ENCODE results near the gene CCDC186.

DNA sequence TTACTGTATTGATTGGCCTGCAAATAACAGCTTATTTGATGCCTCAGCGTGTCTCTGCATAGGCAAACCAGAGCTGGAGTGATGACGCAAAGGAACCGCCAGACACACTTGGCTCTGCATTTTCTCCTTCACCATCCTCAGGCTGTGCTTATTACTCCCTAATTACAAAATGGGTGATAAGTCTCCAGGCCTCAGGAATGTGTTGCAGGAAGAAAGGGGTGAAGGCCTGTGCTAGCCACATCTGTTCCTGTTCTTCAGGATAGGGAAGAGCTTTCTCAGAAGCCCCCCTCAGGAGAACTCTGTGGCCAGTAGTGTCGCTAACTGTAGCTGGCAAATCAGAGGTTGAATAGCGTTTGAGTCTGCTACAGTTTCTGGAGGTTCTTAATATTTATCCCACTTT is 10.3 kb upstream of the CCDC186 start:
- TF ChIP-seq, protein P1, sequence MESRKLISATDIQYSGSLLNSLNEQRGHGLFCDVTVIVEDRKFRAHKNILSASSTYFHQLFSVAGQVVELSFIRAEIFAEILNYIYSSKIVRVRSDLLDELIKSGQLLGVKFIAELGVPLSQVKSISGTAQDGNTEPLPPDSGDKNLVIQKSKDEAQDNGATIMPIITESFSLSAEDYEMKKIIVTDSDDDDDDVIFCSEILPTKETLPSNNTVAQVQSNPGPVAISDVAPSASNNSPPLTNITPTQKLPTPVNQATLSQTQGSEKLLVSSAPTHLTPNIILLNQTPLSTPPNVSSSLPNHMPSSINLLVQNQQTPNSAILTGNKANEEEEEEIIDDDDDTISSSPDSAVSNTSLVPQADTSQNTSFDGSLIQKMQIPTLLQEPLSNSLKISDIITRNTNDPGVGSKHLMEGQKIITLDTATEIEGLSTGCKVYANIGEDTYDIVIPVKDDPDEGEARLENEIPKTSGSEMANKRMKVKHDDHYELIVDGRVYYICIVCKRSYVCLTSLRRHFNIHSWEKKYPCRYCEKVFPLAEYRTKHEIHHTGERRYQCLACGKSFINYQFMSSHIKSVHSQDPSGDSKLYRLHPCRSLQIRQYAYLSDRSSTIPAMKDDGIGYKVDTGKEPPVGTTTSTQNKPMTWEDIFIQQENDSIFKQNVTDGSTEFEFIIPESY (IDR thresholded peaks at IDR 0.05; ENCODE audit: borderline replicate concordance, low read depth) = no peak
- TF ChIP-seq SMC3 (IDR thresholded peaks at IDR 0.05; ENCODE audit: low read depth, low read length) (no peak), SIN3A (IDR thresholded peaks at IDR 0.05; ENCODE audit: borderline replicate concordance, low read depth, low read length) (no peak), POLR2AphosphoS5 (IDR thresholded peaks at IDR 0.05; ENCODE audit: low read depth, low read length) (no peak), JUND (IDR thresholded peaks at IDR 0.05) (no peak), RCOR1 (IDR thresholded peaks at IDR 0.05; ENCODE audit: low read length) (no peak), MEF2A (IDR thresholded peaks at IDR 0.05; ENCODE audit: borderline replicate concordance, low read depth) (no peak), TAF1 (IDR thresholded peaks at IDR 0.05; ENCODE audit: borderline replicate concordance, low read depth, low read length) (no peak), EZH2phosphoT487 (IDR thresholded peaks at IDR 0.05; ENCODE audit: borderline replicate concordance, low read depth) (no peak)
- TF ChIP-seq, protein P2, sequence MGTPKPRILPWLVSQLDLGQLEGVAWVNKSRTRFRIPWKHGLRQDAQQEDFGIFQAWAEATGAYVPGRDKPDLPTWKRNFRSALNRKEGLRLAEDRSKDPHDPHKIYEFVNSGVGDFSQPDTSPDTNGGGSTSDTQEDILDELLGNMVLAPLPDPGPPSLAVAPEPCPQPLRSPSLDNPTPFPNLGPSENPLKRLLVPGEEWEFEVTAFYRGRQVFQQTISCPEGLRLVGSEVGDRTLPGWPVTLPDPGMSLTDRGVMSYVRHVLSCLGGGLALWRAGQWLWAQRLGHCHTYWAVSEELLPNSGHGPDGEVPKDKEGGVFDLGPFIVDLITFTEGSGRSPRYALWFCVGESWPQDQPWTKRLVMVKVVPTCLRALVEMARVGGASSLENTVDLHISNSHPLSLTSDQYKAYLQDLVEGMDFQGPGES (IDR thresholded peaks at IDR 0.05; ENCODE audit: low read depth, low read length) = no peak
- TF ChIP-seq, protein P3, sequence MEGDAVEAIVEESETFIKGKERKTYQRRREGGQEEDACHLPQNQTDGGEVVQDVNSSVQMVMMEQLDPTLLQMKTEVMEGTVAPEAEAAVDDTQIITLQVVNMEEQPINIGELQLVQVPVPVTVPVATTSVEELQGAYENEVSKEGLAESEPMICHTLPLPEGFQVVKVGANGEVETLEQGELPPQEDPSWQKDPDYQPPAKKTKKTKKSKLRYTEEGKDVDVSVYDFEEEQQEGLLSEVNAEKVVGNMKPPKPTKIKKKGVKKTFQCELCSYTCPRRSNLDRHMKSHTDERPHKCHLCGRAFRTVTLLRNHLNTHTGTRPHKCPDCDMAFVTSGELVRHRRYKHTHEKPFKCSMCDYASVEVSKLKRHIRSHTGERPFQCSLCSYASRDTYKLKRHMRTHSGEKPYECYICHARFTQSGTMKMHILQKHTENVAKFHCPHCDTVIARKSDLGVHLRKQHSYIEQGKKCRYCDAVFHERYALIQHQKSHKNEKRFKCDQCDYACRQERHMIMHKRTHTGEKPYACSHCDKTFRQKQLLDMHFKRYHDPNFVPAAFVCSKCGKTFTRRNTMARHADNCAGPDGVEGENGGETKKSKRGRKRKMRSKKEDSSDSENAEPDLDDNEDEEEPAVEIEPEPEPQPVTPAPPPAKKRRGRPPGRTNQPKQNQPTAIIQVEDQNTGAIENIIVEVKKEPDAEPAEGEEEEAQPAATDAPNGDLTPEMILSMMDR (IDR thresholded peaks at IDR 0.05) = no peak
- TF ChIP-seq, protein P4, sequence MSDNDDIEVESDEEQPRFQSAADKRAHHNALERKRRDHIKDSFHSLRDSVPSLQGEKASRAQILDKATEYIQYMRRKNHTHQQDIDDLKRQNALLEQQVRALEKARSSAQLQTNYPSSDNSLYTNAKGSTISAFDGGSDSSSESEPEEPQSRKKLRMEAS (IDR thresholded peaks at IDR 0.05; ENCODE audit: low read depth) = no peak
- TF ChIP-seq, protein P5, sequence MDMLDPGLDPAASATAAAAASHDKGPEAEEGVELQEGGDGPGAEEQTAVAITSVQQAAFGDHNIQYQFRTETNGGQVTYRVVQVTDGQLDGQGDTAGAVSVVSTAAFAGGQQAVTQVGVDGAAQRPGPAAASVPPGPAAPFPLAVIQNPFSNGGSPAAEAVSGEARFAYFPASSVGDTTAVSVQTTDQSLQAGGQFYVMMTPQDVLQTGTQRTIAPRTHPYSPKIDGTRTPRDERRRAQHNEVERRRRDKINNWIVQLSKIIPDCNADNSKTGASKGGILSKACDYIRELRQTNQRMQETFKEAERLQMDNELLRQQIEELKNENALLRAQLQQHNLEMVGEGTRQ (IDR thresholded peaks at IDR 0.05; ENCODE audit: borderline replicate concordance, low read depth, low read length) = no peak
- TF ChIP-seq, protein P6, sequence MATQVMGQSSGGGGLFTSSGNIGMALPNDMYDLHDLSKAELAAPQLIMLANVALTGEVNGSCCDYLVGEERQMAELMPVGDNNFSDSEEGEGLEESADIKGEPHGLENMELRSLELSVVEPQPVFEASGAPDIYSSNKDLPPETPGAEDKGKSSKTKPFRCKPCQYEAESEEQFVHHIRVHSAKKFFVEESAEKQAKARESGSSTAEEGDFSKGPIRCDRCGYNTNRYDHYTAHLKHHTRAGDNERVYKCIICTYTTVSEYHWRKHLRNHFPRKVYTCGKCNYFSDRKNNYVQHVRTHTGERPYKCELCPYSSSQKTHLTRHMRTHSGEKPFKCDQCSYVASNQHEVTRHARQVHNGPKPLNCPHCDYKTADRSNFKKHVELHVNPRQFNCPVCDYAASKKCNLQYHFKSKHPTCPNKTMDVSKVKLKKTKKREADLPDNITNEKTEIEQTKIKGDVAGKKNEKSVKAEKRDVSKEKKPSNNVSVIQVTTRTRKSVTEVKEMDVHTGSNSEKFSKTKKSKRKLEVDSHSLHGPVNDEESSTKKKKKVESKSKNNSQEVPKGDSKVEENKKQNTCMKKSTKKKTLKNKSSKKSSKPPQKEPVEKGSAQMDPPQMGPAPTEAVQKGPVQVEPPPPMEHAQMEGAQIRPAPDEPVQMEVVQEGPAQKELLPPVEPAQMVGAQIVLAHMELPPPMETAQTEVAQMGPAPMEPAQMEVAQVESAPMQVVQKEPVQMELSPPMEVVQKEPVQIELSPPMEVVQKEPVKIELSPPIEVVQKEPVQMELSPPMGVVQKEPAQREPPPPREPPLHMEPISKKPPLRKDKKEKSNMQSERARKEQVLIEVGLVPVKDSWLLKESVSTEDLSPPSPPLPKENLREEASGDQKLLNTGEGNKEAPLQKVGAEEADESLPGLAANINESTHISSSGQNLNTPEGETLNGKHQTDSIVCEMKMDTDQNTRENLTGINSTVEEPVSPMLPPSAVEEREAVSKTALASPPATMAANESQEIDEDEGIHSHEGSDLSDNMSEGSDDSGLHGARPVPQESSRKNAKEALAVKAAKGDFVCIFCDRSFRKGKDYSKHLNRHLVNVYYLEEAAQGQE (IDR thresholded peaks at IDR 0.05; ENCODE audit: low read depth, low read length) = no peak
